ENCODE measurements around the gene DUSP6.

DNA sequence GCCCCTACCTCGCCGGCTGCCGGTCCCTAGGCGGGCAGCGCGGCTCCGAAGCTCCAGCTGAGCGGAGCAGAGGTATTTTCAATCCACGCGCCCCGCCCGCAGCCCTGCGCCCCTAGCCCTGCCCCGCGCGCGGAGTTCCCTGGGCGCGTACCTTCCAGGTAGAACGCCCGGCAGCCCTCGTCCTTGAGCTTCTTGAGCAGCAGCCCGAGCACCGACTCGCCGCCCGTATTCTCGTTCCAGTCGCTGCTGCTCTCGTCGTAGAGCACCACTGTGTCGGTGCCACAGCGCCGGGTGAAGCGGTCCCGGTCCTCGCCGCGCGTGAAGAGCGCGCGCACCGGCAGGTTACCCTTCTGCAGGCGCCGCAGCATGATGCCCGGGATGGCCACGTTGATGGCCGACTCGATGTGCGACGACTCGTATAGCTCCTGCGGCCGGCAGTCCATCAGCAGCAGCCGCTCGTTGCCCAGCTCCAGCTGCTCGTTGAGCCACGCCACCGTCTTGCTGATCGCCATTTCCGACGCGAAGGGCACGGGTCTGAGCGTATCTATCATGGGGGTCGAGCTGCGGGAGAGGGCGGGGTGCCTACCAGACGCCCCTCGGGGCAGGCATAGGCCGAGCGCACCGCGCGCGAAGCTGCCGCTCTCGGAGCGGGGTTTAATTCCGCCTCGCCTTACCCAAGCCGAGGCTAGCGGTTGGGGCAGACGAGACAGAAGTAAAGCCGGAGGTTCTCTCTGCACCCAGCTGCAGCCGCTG lies 636 bp downstream of the DUSP6 start:
- TF ChIP-seq, protein P1, sequence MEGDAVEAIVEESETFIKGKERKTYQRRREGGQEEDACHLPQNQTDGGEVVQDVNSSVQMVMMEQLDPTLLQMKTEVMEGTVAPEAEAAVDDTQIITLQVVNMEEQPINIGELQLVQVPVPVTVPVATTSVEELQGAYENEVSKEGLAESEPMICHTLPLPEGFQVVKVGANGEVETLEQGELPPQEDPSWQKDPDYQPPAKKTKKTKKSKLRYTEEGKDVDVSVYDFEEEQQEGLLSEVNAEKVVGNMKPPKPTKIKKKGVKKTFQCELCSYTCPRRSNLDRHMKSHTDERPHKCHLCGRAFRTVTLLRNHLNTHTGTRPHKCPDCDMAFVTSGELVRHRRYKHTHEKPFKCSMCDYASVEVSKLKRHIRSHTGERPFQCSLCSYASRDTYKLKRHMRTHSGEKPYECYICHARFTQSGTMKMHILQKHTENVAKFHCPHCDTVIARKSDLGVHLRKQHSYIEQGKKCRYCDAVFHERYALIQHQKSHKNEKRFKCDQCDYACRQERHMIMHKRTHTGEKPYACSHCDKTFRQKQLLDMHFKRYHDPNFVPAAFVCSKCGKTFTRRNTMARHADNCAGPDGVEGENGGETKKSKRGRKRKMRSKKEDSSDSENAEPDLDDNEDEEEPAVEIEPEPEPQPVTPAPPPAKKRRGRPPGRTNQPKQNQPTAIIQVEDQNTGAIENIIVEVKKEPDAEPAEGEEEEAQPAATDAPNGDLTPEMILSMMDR (IDR thresholded peaks at IDR 0.05) = no peak
- TF ChIP-seq POLR2A (IDR thresholded peaks at IDR 0.05) (no peak), POLR2AphosphoS5 (IDR thresholded peaks at IDR 0.05) (no peak)
